ENCODE data around the gene ESF1. TPM values are rescaled to one million over a fixed set of nuclear protein-coding genes. Genes with fewer than 3 reads are reported as not detected.
"Not testable (repeated sequence)": the region's sequence is repeated elsewhere in the genome, so short reads cannot be mapped to it uniquely, and the experiment has no call there.

ESF1 gene
- total RNA-seq, 6 donors from 2014 or later: 9.8 to 17.8 (median 12.7) TPM

- WGBS, 2 donors: 59 to 79% methylated on average over 4 of the region's 4 CpGs
- Histone ChIP-seq H3K9me3 (no peaks in the 10 kb centered on the region), H3K4me3 (no peak overlapping the region), H3K4me1 (no peaks in the 10 kb centered on the region), H3K27ac (no peak overlapping the region), H3K27me3 (no peaks in the 10 kb centered on the region), H3K36me3 (peaks cover 10 to 89% (median 28%) of the 10 kb centered on the region in 4 donors)
- ATAC-seq (ENCODE audit: low FRiP score in 2 of 2): no peak
- no peak for TF ChIP-seq POLR2AphosphoS5 (IDR thresholded peaks at IDR 0.05)
- no peak for TF ChIP-seq CTCF (IDR thresholded peaks at IDR 0.05)
- no peak for TF ChIP-seq EP300 (IDR thresholded peaks at IDR 0.05)
- TF ChIP-seq POLR2A (IDR thresholded peaks at IDR 0.05): no peak
- no peak for DNase-seq
These were observed 12.2 kb downstream of the ESF1 start for GRCh38 chr20:13772529-13772928.

GRCh38 chr20:13771853-13772453 is 12.8 kb downstream of the ESF1 start:
- DNase-seq (no peak), ATAC-seq (ENCODE audit: low FRiP score in 2 of 2) (no peak)
- Histone ChIP-seq H3K36me3 (peaks cover 10 to 89% (median 29%) of the 10 kb centered on the region in 4 donors), H3K27ac (no peak overlapping the region), H3K4me3 (no peak overlapping the region), H3K9me3 (no peaks in the 10 kb centered on the region), H3K4me1 (no peaks in the 10 kb centered on the region), H3K27me3 (no peaks in the 10 kb centered on the region)
- TF ChIP-seq CTCF (IDR thresholded peaks at IDR 0.05): peak in 3 of 6 experiments; percentile 14 to 21 (median 18)
- TF ChIP-seq POLR2AphosphoS5 (IDR thresholded peaks at IDR 0.05): no peak
- TF ChIP-seq EP300 (IDR thresholded peaks at IDR 0.05): no peak
- TF ChIP-seq POLR2A (IDR thresholded peaks at IDR 0.05): no peak
- WGBS, 2 donors: 54 to 59% methylated on average over 4 of the region's 4 CpGs

- Histone ChIP-seq H3K36me3 (peaks cover 16 to 87% (median 34%) of the 10 kb centered on the region in 4 donors), H3K9me3 (peaks cover 0 to 4% (median 0%) of the 10 kb centered on the region in 4 donors), H3K27ac (no peak overlapping the region), H3K27me3 (no peaks in the 10 kb centered on the region), H3K4me3 (no peak overlapping the region), H3K4me1 (no peaks in the 10 kb centered on the region)
- 85 to 91% methylated on average over 5 of the region's 5 CpGs for WGBS, 2 donors
- no peak for TF ChIP-seq POLR2A (IDR thresholded peaks at IDR 0.05)
- TF ChIP-seq POLR2AphosphoS5 (IDR thresholded peaks at IDR 0.05): no peak
- no peak for TF ChIP-seq EP300 (IDR thresholded peaks at IDR 0.05)
- TF ChIP-seq CTCF (IDR thresholded peaks at IDR 0.05): no peak
- DNase-seq (no peak), ATAC-seq (ENCODE audit: low FRiP score in 2 of 2) (no peak)
These were observed 14.6 kb downstream of the ESF1 start for GRCh38 chr20:13770141-13770540.

- Histone ChIP-seq H3K36me3 (peaks cover 16 to 84% (median 39%) of the 10 kb centered on the region in 4 donors), H3K27me3 (no peaks in the 10 kb centered on the region), H3K27ac (no peak overlapping the region), H3K9me3 (peaks cover 0 to 4% (median 0%) of the 10 kb centered on the region in 4 donors), H3K4me3 (no peak overlapping the region), H3K4me1 (no peaks in the 10 kb centered on the region)
- 93 to 97% methylated on average over 1 of the region's 1 CpG for WGBS, 2 donors
- DNase-seq (no peak), ATAC-seq (ENCODE audit: low FRiP score in 2 of 2) (no peak)
- TF ChIP-seq POLR2A (IDR thresholded peaks at IDR 0.05) (no peak), POLR2AphosphoS5 (IDR thresholded peaks at IDR 0.05) (no peak), CTCF (IDR thresholded peaks at IDR 0.05) (no peak), EP300 (IDR thresholded peaks at IDR 0.05) (no peak)
These were observed 18.8 kb downstream of the ESF1 start for GRCh38 chr20:13765868-13766416.

- ATAC-seq (ENCODE audit: low FRiP score in 2 of 2) (no peak), DNase-seq (no peak)
- H3K27ac ChIP-seq: no peak overlapping the region
- H3K4me1 ChIP-seq: no peaks in the 10 kb centered on the region
- H3K27me3 ChIP-seq: no peaks in the 10 kb centered on the region
- no peak for TF ChIP-seq POLR2A (IDR thresholded peaks at IDR 0.05)
- no peak for TF ChIP-seq CTCF (IDR thresholded peaks at IDR 0.05)
- TF ChIP-seq EP300 (IDR thresholded peaks at IDR 0.05): no peak
- no peak for TF ChIP-seq POLR2AphosphoS5 (IDR thresholded peaks at IDR 0.05)
- peaks cover 16 to 78% (median 35%) of the 10 kb centered on the region in 4 donors for H3K36me3 ChIP-seq
- no peak overlapping the region for H3K4me3 ChIP-seq
- peaks cover 0 to 4% (median 0%) of the 10 kb centered on the region in 4 donors for H3K9me3 ChIP-seq
These were observed 19.4 kb downstream of the ESF1 start for GRCh38 chr20:13765299-13765698.

GRCh38 chr20:13760451-13760946 is 24.2 kb downstream of the ESF1 start:
- WGBS, 2 donors: 97 to 99% methylated on average over 6 to 7 of the region's 33 CpGs
- peaks cover 3 to 69% (median 9%) of the 10 kb centered on the region in 4 donors for H3K36me3 ChIP-seq
- H3K4me3 ChIP-seq: not testable (repeated sequence)

More at GRCh38 chr20:13760451-13760946, 24.2 kb downstream of the ESF1 start:
- not testable (repeated sequence) for H3K4me1 ChIP-seq; ATAC-seq (ENCODE audit: low FRiP score in 2 of 2); H3K27me3 ChIP-seq; H3K27ac ChIP-seq; H3K9me3 ChIP-seq
- DNase-seq: peak in 1 of 2 donors; percentile 75

All from upper lobe of left lung (tissue), 6 donors.